Cortex of kidney (tissue), 1 donor: ENCODE measurements around the gene ZNF22.

Experiments
- DNase-seq: peaks from one replicate; lab custom pipeline; 2025; lab: John Stamatoyannopoulos, UW

ZNF22 gene

DNA sequence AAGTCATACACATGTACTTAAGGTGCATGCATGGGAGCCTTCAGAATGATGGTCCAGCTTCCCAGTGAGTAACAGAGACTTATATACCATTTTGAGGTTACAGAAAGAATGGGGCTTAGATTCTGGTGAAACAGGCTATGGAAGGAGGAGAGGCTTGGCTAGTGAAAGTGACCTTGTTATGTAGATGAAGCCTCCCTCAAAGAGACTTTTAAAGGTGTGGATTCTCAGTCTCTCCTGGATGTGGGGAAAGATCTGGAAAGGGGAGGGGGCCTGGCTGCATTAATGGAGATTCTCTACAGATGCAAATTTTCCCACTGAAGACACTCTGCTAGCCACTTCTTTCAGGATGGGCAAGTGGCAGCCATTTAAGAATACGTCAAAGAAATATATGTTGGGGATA lies 35.6 kb upstream of the ZNF22 start:
- no peak for DNase-seq

DNA sequence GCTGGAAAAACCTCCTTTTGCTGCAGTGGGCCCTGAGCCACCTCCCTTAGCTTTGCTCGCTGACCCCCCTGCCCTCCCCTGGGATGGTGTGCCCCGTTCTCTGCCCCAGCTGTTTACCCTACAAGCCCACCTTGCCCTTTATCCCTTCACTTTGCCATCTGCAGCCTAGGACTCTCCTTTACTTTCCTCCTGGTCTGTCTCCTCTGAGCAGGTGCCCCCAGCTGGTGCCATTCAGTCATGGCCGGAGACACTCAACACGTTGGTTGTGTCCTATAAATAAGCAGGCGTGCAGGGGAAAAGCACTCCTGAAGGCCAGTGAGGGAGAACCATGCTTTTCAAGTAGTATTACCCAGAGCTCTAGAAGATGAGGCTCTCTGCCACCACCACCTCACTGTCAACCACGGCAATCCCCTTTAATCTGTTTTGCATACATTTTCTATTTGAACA lies 35.0 kb upstream of the ZNF22 start:
- no peak for DNase-seq

DNA sequence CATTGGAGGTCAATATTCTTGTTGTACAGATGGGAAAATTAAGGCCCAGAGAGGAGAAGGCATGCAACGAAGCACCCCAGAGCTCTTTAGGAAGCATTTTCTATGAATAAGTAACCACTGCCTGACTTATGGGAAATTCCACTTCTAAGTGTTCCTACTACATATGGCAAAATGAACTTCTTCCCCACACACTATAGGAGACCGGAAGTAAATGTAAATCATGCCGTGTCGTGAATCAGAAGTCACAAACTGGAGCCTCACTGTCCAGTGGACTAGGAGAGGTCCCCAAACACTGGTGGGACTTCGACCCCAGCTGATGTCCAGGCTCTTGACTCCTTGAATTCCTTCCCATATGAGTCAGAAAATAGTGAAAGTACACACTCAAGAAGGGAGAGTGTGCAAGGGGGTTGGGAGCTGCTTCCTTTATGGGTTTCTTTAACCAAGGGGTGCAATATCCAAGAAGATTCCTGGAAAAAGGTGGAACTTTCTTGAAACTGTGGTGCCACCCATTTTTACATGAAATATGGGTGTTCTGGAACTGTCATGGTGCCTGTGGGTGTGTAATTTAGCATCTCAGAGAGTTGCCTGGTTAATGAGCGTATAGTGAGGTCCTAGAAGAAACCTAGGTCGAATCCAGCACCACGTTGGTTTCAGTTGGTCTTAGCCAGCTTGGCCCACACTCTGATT lies 34.5 kb upstream of the ZNF22 start:
- no peak for DNase-seq

DNA sequence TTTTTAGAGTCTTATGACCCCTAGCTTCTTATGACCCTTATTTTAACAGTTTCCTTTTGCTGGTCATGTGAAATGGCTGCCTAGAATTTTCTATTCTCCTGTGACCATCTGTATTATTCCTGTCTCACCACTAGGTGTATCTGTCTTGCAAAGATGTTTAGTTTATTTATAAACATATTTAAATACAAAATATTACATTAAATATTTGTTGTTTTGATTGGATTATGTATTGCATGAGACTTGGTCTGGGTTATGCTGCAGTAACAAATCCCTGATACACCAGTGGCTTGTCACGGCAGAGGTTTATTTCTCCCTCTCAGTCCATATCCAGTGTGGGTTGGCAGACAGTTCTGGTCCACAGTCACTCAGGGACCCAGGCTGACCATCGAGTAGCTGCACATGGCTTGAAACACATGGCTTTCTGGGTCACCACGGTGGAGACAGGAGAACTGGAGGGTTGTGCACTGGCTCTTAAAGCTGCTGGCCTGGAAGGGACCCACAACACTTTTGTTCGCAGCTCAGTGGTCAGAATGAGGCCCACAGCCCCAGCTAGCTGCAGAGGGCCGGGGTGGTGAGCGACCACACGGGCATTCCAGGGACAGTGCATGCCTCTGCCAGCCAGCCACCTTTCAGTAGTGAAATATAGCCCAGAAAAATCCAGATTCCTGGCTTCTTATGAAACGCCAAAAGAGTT lies 33.8 kb upstream of the ZNF22 start:
- DNase-seq, result no peak

DNA sequence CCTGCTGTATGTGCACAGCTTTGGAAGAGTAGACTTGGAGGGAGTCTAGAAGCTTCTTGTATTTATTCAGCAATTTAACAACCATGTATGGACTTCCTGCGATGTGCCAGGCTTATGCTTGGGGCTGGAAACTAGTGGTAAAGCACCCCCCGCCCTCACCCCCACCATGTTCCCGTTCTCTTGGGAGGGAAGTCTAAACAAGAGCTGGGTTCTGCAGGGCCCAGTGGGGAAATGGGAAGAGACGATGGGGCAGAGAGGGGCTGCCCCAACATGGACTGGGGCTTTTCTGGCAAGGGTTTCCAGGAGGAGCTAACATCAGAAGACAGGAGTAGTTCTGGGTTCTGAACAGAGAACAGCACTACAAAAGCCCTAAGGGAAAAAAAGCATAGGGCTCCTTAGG lies 33.1 kb upstream of the ZNF22 start:
- no peak for DNase-seq

DNA sequence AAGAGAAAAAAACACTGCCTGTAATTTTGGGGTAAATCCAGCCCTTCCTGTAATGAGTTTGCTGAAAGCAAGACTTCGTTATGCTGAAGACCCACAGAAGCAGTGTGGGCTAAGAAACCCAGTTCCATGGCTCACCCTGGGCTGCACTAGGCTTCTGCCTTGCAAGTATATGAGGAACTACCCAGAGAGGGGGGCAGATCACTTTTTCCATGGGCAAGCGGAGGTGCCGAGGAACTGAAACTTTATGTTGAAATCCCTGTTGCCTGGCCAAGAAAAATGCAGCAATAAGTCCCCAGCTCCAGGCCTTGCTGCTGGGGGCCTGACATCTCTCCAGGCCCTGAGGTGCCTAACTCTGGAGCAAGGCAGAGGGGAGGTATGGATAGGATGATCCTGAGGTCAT lies 32.6 kb upstream of the ZNF22 start:
- DNase-seq, result no peak

DNA sequence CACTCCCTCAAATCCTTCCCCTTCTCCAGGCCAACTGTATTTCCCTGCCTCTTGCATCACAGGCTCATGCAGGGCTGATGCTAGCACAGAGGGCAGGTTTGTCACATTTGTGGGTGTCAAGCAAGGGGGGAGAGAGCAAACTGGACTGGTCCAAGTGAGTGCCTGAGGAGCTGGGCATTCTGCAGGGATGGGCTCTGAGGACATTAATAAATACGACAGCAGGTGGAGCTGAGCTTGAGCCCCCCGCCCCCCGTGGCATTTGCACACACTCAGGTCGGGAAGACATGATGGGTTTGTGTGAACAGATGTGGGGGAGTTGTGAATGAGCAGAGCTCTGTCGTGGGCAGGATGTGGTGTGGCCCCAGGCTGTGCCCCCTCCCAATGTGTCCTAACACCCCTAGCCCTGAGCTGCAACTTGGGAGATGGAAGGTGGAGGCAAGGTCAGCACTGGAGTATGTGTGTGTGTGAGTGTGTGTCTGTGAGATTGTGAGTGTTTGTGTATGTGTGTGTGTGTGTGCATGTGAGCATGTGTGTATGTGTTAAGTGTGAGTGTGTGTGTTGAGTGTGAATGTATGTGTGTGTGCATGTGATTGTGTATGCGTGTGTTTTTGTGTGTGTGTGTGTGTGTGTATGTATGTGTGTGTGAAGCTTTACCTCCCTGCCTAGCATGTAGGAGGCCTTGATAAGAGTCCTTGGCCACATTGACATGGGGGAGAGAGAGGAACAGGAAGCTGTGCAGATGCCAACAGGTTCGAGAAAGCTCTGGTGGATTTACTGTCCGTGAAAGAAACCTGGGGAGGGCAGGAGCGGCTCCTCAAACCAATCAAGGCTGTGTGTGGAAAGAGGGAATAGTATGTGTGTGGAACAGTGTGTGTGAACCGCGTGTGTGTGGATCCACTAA lies 32.0 kb upstream of the ZNF22 start:
- no peak for DNase-seq

DNA sequence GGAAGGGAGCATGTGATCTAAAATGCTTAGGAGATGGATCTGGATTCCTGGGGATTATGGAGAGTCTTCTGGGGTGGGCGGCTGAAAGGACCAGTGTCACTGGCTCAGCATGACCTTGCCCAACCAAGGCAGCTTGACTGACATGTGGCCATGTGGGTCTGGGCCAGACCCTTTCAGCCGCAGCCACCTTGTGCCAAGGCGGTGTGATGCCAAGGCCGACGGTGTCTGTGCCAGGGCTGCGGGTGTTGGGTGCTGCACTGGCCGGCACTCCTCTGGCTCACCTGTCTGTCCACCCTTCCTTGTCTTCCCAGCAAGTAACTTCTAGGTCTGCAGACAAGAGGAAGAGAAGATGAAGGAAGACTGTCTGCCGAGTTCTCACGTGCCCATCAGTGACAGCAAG lies 30.9 kb upstream of the ZNF22 start:
- no peak for DNase-seq

DNA sequence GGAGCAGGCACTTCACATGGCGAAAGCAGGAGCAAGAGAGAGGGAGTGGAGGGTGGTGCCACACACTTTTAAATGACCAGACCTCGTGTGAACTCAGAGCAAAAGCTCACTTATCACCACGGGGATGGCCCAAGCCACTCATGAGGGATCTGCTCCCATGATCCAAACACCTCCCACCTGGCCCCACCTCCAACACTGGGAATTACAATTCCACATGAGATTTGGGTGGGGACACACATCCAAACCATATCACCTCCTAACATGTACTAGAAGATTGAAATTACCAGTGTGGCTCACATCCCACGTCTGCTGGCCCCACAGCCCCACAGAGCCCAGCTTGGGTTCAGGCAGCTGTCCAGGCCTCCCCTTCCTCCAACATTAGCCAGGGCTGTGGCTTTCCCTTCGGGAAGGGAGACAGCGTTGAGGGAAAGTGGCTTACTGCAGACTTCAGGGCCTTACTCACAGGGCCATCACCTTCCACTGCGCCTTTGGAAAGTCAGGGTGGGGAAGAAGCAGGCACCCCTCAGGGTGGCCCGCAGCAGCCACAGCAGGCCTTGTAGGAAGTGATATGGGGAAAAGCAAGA lies 29.8 kb upstream of the ZNF22 start:
- no peak for DNase-seq

DNA sequence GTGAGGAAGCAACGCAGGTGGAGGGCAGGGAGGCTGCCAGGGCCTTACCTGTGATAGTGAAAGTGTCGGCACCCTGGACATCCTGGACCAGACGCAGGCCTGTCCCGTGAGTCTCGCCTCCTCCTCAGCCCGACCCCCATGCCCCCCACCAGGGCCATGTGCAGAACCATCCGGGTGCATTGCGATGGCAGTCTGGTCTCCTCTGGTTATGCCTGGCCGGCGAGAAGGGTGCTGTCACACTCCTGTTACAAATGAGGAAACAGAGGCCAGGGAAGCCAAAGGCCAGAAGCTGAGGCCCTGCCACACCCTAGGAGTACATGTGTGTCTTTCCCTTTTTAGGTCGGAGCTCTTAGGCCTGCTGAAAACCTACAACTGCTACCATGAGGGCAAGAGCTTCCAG lies 29.3 kb upstream of the ZNF22 start:
- no peak for DNase-seq

DNA sequence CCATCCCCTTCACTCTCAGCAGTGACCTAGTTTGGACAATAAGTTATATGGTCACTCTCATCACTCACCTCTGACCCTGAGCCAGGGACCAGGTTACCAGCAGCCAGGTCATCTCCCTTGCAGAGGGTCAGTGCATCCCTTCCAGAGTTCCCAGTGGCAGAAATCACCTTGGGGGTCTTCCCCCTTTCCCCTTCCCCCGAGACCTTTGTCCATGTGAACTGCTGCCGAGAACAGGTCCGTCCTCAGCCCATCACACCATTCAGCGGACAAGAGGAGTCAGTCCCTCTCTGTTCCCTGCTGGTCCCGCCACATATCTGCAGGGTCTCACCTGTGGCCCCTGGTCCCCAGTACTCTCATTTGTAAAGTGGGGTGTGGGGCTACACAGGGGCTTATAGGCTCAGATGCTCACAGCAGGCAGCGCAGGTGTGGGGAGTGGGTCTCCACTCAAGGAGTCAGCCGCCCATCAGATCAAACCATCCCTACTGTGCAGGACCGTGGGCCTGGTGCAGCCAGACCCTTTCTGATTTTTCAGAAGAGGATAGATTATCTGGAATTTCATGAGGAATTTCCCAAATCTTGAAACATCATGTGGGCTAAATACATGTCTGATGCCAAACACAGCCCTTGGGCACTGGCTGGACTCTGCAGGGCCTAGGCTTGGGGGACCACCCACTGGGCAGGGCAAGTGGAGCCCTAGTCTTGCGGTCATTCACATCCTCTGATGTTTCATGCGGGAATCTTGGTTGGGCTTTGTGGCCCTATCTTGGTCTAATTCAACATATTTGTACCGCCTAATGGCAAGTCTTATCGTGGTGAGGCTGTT lies 28.6 kb upstream of the ZNF22 start:
- no peak for DNase-seq

DNA sequence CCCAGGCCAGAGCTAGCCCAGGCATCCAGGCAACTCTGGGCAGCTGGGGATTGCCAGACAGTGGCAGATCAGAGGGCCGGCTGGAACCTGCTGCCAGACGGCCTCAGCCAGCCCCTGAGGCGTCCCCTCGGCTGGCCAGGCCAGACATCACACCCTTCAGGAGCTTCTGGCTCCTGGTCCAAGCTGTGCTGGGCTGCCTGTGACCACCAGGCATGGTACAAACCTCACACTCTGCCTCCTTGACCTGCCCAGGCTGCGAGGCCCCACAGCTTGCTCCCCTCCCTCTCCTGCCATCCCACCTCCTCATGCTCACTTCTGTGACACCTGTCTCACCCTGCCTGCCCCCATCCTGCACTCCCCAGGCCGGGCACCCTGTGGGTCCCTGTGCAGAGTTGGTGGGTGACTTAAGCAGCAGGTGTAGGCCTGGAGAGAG lies 27.8 kb upstream of the ZNF22 start:
- DNase-seq, result no peak

DNA sequence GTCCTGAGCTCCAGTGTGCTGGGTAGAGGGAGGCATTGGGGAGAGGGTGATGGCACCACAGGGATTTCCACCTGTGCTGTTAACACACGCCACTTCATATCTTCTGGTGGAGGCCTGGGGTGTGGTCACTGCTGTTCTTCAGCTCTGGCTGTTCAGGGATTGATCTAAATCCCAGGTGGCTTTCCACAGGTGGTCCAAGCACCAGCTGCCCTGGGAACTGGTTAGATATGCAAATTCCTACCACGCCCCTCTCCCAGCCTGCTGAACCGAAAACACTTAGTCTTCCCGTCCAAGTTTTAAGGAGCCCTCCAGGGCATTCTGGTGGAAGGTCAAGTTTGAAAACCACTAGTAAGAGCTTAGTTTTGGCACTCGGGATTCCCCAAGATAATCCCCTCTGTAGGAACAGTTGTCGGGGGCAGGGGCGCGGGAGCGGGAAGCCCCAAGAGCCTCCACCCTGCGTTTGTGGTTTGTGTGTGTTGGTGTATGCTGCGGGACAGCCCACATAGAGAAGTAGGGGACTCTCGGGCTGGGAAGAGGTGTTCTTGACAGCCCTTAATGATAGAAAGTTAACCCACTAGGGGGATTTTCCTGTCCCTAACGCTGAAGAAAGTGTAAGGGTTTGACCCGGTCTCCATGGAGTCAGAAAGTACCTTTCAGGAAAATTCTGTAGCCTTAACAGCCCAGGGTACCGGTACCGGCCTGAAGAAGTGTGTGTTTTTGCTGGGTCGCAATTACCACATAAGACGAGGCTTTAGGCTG lies 27.2 kb upstream of the ZNF22 start:
- DNase-seq, result no peak

DNA sequence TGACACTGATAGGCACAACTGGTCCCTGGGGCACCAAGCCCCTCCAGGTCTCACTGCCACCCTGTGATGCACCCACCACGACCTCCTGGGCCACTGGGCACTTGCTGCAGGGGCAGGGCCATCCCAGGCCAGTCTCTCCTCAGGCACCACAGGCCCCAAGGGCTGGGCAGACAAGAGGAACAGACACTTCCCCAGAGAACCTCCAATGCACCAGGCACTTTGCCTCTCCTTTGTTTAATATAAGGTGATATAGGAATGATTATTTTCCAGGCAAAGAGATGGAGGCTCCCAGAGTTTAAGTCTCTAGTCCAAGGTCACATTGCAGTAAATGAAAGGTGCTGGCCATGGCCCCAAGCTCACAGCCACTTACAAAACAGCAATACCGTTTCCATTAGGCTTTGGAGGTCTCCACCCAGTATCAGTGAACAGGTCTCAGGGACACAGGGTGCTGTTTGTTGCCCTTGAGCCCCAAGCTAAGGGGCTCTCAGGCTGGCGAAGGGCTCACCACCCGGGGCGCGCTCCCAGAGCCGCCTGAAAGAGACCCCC lies 26.6 kb upstream of the ZNF22 start:
- no peak for DNase-seq

DNA sequence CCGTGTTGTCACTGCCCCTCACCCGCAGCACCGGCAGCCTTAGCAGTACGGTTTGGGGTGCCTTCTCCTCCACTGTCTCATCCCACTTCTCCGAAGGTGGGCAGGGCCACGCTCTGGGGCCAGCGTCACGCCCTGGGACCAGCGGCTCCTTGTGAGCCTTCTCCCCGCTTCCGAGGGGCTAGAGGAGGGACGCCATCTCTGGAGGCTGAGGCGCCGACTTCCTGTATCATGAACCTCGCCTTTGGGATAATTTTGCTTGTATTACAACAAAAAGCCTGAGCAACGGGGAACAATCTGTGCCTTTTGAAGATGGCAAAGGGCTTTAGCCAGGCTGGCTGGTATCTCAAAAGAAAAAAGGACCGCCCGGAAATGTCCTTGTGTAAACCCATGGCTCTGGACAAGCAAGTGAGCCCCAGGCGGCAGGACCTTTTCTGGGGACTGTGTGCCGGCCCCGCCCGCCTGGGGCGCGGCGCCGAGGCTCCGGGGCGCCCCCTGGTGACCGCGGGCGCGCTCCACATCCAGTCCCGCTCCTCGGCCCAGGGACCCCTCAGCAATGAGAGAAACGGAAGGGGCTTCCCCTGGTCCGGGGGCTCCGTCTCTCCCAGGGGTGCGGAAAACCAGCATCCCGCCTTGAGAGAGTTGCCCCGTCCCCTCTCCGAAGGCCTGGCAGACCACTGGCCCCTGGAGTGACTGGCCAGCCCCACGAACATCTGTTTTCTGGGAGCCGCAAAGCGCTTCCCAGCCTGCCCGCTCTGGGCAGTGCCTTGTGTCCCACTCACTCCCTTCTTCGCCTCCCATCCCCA lies 25.9 kb upstream of the ZNF22 start:
- peak; percentile 24 for DNase-seq

DNA sequence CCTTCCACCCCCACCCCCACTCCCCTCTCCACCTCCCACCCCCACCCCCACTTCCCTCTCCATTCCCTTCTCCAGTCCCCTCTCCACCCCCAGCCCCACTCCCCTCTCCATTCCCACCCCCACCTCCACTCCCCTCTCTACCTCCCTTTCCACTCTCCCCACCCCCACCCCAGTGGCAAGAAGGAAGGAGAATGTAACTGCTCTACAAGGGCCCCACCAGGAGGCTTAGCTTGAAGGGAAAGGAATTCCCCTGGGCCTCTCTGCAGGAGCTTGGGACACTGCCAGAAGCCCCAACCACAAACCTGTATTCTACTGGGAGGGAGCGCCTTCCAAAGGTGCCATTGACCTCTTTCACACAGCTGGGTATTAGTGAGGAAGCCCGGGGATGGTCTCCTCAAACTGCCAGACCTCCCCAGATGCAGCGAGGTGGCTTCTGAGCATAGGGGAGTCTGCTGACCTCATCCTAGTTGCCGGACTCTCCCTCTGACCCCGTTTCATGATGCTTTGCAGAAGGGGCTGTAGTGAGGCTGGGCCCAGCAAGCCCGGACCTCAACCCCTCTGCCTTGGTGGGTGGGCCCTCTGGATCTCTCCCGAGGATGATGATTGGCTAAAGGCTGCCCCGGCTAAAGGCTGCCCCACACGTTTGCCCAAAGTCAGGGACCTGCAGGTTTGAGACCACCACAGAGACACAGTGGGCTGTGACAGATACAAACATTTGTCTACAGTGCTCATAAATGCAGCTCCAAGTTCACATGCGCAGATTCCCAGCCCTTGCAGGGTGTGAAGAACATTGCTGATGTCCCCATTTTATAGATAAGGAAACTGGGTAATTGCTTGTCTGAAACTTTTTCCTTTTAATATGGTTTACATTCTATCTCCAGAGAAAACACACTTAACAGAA lies 25.0 kb upstream of the ZNF22 start:
- no peak for DNase-seq

DNA sequence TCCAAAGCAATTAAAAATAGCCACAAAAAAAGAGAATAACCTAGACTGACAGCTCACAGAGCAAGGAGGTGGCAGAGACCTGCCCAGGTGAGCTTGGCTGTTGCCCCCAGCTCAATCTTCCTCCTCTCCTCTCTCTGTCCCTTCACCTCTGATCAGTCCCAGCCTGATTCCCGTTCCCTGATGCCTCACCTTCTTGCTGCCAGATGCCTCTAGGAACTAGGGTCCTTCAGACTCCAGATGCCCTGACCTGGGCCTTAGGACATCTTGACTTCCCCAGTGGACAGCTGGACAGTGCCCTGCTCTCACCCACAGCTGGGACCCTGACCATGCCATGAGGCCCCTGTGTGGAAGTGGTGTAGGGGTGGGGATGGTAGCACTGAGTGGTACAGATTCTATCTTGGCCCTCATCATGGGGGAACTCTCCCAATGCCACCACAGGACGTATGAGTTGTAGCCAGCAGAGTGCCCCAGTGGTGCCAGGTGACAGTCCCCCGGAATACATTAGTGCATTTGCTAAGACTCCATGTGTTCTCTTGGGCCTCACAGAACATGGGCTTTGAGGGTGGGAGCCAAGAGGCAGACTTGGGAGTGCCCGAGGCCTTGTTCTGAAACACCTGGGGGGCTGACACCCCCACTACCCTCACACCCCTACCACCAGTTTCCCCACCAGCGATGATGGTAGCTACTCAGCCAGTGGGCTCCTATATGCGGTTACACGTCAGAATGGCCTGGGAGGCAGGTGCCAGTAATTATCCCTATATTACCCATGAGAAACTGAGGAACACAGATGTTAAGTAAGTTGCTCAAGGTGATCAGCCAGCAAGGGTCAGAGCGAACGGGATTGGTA lies 24.1 kb upstream of the ZNF22 start:
- no peak for DNase-seq
